ENCODE measurements around the gene IFNAR2. TPM values are rescaled to one million over a fixed set of nuclear protein-coding genes. Genes with fewer than 3 reads are reported as not detected.

IFNAR2 gene
- total and polyA plus RNA-seq, 11 donors = 6.5 to 46.7 (median 12.0) TPM

- Histone ChIP-seq H3K36me3 (peaks cover 0 to 55% (median 36%) of the 10 kb centered on the region in 9 donors), H3K27me3 (no peaks in the 10 kb centered on the region), H3K9me3 (no peaks in the 10 kb centered on the region), H3K27ac (peak overlapping the region in 1 of 12 donors; percentile 98), H3K4me3 (no peak overlapping the region), H3K4me1 (peaks cover 0 to 79% (median 13%) of the 10 kb centered on the region in 12 donors)
- TF ChIP-seq, protein P1, sequence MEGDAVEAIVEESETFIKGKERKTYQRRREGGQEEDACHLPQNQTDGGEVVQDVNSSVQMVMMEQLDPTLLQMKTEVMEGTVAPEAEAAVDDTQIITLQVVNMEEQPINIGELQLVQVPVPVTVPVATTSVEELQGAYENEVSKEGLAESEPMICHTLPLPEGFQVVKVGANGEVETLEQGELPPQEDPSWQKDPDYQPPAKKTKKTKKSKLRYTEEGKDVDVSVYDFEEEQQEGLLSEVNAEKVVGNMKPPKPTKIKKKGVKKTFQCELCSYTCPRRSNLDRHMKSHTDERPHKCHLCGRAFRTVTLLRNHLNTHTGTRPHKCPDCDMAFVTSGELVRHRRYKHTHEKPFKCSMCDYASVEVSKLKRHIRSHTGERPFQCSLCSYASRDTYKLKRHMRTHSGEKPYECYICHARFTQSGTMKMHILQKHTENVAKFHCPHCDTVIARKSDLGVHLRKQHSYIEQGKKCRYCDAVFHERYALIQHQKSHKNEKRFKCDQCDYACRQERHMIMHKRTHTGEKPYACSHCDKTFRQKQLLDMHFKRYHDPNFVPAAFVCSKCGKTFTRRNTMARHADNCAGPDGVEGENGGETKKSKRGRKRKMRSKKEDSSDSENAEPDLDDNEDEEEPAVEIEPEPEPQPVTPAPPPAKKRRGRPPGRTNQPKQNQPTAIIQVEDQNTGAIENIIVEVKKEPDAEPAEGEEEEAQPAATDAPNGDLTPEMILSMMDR (IDR thresholded peaks at IDR 0.05) = no peak
- TF ChIP-seq POLR2A (IDR thresholded peaks at IDR 0.05) = no peak
- ATAC-seq = no peak
- intact Hi-C loops (cut with DNase I) = loop anchor here in 1 of 10 donors (10.0 kb wide), 1 partner anchor 60 kb away; the partner anchor contains the start of gene IFNAR1
- 86 to 95% (median 92%) methylated on average over 11 of the region's 11 CpGs for WGBS, 4 donors
- no peak for DNase-seq
Measured at GRCh38 chr21:33264561-33264960, 34.8 kb downstream of the IFNAR2 start.

DNA sequence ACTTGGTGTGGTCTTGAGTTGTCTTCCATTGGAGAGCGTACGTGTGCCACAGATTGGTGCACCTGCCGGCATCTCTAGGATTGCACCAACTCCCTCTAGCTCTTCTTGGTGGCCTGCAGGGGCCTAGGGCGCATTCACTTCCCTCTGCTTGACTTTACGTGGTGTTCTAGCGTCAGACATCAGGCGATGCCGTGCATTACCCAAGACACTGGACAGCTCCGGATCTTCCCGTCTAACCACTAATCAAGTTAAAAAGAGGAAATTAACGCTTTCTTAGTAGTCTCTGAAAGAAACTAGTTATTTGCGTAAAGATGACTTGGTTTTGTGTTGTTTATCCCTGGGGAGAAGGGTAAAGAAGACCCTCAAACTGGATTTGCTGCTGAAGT is 35.9 kb downstream of the IFNAR2 start:
- TF ChIP-seq POLR2A (IDR thresholded peaks at IDR 0.05) = no peak
- TF ChIP-seq, protein P1 (IDR thresholded peaks at IDR 0.05) = no peak
- no peaks in the 10 kb centered on the region for H3K9me3 ChIP-seq
- WGBS, 4 donors = 39 to 51% (median 41%) methylated on average over 12 of the region's 12 CpGs
- H3K4me3 ChIP-seq = peak overlapping the region; percentile 57 to 100 (median 82)
- H3K27me3 ChIP-seq = no peaks in the 10 kb centered on the region
- peaks cover 0 to 72% (median 13%) of the 10 kb centered on the region in 12 donors for H3K4me1 ChIP-seq
- H3K27ac ChIP-seq = peak overlapping the region in 11 of 12 donors; percentile 78 to 98 (median 88)
- H3K36me3 ChIP-seq = peaks cover 0 to 54% (median 33%) of the 10 kb centered on the region in 9 donors
- DNase-seq (peak; percentile 50 to 71 (median 67)), ATAC-seq (peak; percentile 52 to 73 (median 65))
- intact Hi-C loops (cut with DNase I) = loop anchor here in 4 of 10 donors (5.0 to 10.0 kb wide), 3 partner anchors 33 to 67 kb away; partner anchors contain the start of gene IFNAR1 (in 1 of the 4)

DNA sequence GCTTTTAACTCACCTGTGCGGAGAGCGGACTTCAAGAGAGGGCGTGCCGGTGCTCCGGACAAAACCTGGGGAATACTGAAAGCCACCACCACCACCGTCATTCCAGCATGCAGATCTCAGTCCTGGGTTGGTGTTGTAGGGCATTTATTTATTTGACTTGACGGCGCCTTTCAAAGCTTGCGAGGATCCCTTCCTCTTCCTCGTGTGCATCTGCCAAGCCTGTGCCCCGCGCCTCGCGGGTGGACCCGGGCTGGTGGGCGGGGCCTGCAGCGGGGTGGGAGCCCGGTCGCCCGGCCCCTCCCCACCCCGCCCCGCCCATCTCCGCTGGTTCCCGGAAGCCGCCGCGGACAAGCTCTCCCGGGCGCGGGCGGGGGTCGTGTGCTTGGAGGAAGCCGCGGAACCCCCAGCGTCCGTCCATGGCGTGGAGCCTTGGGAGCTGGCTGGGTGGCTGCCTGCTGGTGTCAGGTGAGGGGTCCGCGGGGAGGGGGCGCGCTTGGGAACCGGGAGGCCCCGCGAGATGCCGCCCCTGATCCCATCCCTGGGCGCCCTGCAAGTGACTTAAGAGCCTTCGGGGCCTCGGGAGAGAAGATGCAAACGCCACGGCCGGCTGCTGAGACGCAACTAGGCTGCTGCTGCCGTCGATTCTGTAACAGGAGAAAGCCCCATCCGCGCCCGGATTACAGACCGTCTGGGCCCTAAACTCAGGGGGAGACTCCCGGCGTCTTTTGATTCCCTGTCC is 36.5 kb downstream of the IFNAR2 start, which contains the start of gene IL10RB:
Gene IL10RB, plus strand, starts transcription at position 318 of the 739 bp plus-strand sequence. Its CDS starts 99 bp downstream, at position 417.
- intact Hi-C loops (cut with DNase I) = loop anchor here in 4 of 10 donors (5.0 to 10.0 kb wide), 3 partner anchors 34 to 66 kb away; partner anchors contain the start of gene IFNAR1 (in 1 of the 4)

More for the DNA sequence above, 36.5 kb downstream of the IFNAR2 start, which contains the start of gene IL10RB:
- Histone ChIP-seq H3K4me1 (peaks cover 0 to 66% (median 13%) of the 10 kb centered on the region in 12 donors), H3K27me3 (no peaks in the 10 kb centered on the region), H3K27ac (peak within 1 kb of the TSS; percentile 69 to 98 (median 88)), H3K9me3 (no peaks in the 10 kb centered on the region), H3K36me3 (peaks cover 0 to 56% (median 38%) of the 10 kb centered on the region in 9 donors), H3K4me3 (peak within 1 kb of the TSS; percentile 57 to 100 (median 82))
- ATAC-seq (peak; percentile 73 to 95 (median 92)), DNase-seq (peak; percentile 76 to 89 (median 82))
- TF ChIP-seq, protein P1 (IDR thresholded peaks at IDR 0.05) = no peak
- TF ChIP-seq POLR2A (IDR thresholded peaks at IDR 0.05) = peak in 1 of 2 donors; percentile 65
- 1 to 7% (median 2%) methylated on average over 18 to 60 of the region's 60 CpGs for WGBS, 4 donors

Data from heart left ventricle (tissue), 16 donors.